ENCODE measurements around the gene SH3YL1. TPM values are rescaled to one million over a fixed set of nuclear protein-coding genes. Genes with fewer than 3 reads are reported as not detected.

Gene SH3YL1
- total and polyA plus RNA-seq, 2 of the 4 experiments (the other 2 are of a cell fraction) = 18.1 to 21.2 TPM

DNA sequence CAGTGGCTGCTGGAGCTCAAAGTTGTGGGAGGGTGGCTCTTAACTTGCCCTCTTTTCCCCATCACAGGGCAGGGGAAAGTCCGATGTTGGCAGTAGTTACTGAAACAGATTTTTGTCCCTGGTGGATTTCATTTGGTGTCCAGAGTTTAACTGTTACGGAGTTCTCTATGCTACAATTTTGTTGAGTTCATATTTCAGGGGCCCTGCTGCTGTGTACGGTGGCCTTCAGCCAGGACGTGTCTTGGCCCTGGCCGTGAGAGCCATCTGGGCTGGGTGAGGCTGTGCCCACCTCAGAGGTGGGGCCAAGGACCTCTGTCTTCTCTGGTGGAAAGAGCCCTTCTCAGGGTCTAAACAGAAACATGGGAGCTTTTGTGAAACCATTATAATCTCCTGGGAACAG, 67.4 kb downstream of the SH3YL1 start:
- no peak overlapping the region for H3K14ac ChIP-seq (replicated peaks; ENCODE audit: low read depth, low read length)
- WGBS, 2 experiments (ENCODE audit: extremely low coverage in 2 of 2, insufficient read length in 1 of 2) = 62% methylated on average over 2 of the region's 5 CpGs; no CpG with 5 or more reads in 1 of the 2 experiments
- intact Hi-C loops (cut with micrococcal nuclease) = no loop called here

More for the DNA sequence above, 67.4 kb downstream of the SH3YL1 start:
- TF ChIP-seq SMC3 (IDR thresholded peaks at IDR 0.05; ENCODE audit: low read depth, low read length) (no peak), RCOR1 (IDR thresholded peaks at IDR 0.05; ENCODE audit: insufficient replicate concordance, low read length) (no peak), MAFK (IDR thresholded peaks at IDR 0.05; ENCODE audit: low read depth, low read length) (no peak), MXI1 (IDR thresholded peaks at IDR 0.05; ENCODE audit: borderline replicate concordance, low read depth, low read length) (no peak), RAD21 (IDR thresholded peaks at IDR 0.05; ENCODE audit: low read length) (no peak), POLR2A (IDR thresholded peaks at IDR 0.05; ENCODE audit: low read depth, low read length) (no peak), CEBPB (IDR thresholded peaks at IDR 0.05; ENCODE audit: low read depth, low read length) (no peak), FOS (IDR thresholded peaks at IDR 0.05; ENCODE audit: low read depth, low read length) (no peak), ELK1 (IDR thresholded peaks at IDR 0.05; ENCODE audit: borderline replicate concordance, low read depth, low read length) (no peak), BHLHE40 (IDR thresholded peaks at IDR 0.05; ENCODE audit: low read depth, low read length) (no peak), RFX5 (IDR thresholded peaks at IDR 0.05; ENCODE audit: low read depth, low read length) (no peak)
- TF ChIP-seq, protein P1, sequence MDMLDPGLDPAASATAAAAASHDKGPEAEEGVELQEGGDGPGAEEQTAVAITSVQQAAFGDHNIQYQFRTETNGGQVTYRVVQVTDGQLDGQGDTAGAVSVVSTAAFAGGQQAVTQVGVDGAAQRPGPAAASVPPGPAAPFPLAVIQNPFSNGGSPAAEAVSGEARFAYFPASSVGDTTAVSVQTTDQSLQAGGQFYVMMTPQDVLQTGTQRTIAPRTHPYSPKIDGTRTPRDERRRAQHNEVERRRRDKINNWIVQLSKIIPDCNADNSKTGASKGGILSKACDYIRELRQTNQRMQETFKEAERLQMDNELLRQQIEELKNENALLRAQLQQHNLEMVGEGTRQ (IDR thresholded peaks at IDR 0.05; ENCODE audit: low read depth, low read length) = no peak
- TF ChIP-seq, protein P2, sequence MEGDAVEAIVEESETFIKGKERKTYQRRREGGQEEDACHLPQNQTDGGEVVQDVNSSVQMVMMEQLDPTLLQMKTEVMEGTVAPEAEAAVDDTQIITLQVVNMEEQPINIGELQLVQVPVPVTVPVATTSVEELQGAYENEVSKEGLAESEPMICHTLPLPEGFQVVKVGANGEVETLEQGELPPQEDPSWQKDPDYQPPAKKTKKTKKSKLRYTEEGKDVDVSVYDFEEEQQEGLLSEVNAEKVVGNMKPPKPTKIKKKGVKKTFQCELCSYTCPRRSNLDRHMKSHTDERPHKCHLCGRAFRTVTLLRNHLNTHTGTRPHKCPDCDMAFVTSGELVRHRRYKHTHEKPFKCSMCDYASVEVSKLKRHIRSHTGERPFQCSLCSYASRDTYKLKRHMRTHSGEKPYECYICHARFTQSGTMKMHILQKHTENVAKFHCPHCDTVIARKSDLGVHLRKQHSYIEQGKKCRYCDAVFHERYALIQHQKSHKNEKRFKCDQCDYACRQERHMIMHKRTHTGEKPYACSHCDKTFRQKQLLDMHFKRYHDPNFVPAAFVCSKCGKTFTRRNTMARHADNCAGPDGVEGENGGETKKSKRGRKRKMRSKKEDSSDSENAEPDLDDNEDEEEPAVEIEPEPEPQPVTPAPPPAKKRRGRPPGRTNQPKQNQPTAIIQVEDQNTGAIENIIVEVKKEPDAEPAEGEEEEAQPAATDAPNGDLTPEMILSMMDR (conservative IDR thresholded peaks at IDR 0.05; ENCODE audit: low read depth, low read length) = no peak
- no peaks in the 10 kb centered on the region for H3K79me1 ChIP-seq (ENCODE audit: low read depth in 1 of 2, low read length in 2 of 2)
- H3K9ac ChIP-seq (ENCODE audit: low read depth, low read length) = no peak overlapping the region
- no peaks in the 10 kb centered on the region for H3K27me3 ChIP-seq (ENCODE audit: control insufficient read depth, insufficient read depth, low read length)
- no peak overlapping the region for H4K91ac ChIP-seq (ENCODE audit: insufficient read depth, low read depth, low read length)
- no peak overlapping the region for H3K4me3 ChIP-seq (ENCODE audit: insufficient read depth, low read depth, low read length)
- H3K4me2 ChIP-seq (ENCODE audit: low read depth, low read length) = no peak overlapping the region
- DNase-seq (no peak), ATAC-seq (ENCODE audit: low read depth) (no peak)
- no peak overlapping the region for H2AFZ ChIP-seq (replicated peaks; ENCODE audit: low read length, poor library complexity)
- H4K5ac ChIP-seq (ENCODE audit: low read depth, low read length) = no peak overlapping the region
- dilution Hi-C loops (cut with HindIII; ENCODE audit: low sequenced_read_pairs, unreplicated experiment) (no loop called here), in situ Hi-C loops (cut with MboI; ENCODE audit: low sequenced_read_pairs) (no loop called here)
- H3K23ac ChIP-seq (ENCODE audit: low read depth, low read length) = no peak overlapping the region
- no peak overlapping the region for H2BK5ac ChIP-seq (ENCODE audit: low read depth, low read length, poor library complexity, severe bottlenecking)
- H3K9me3 ChIP-seq (ENCODE audit: control insufficient read depth, insufficient read depth, low read length) = peaks cover 20% of the 10 kb centered on the region
- BruUV-seq (replicated peaks) = no TSS peak
- H2BK120ac ChIP-seq (ENCODE audit: low read depth, low read length) = no peak overlapping the region
- H3K56ac ChIP-seq (ENCODE audit: extremely low read depth, insufficient read depth, low read length) = no peak overlapping the region
- no peaks in the 10 kb centered on the region for H3K9me1 ChIP-seq (ENCODE audit: insufficient read depth, low read length)
- H2AK9ac ChIP-seq (replicated peaks; ENCODE audit: low read depth, low read length, poor library complexity) = no peak overlapping the region
- H2BK15ac ChIP-seq (ENCODE audit: low read depth, low read length) = no peak overlapping the region
- ChIA-PET CTCF (no interaction called here), POLR2A (ENCODE audit: unreplicated experiment) (no interaction called here)
- no peak overlapping the region for H2BK20ac ChIP-seq (ENCODE audit: low read depth, low read length)
- H3K4me1 ChIP-seq (ENCODE audit: control insufficient read depth, insufficient read depth, low read length) = no peaks in the 10 kb centered on the region
- no peak overlapping the region for H4K8ac ChIP-seq (ENCODE audit: low read depth in 2 of 2, low read length in 2 of 2)
- no peak overlapping the region for H3K18ac ChIP-seq (ENCODE audit: low read depth, low read length)
- H3K27ac ChIP-seq (ENCODE audit: insufficient read depth, low read length) = no peak overlapping the region
- no peaks in the 10 kb centered on the region for H4K20me1 ChIP-seq (ENCODE audit: insufficient read depth, low read length)
- H2AK5ac ChIP-seq (ENCODE audit: low read depth, low read length) = no peak overlapping the region
- no peak overlapping the region for H3K4ac ChIP-seq (ENCODE audit: low read depth, low read length)
- no peaks in the 10 kb centered on the region for H3K36me3 ChIP-seq (ENCODE audit: control insufficient read depth, insufficient read depth, low read length)

Measured in IMR-90 (cell line).